Esophagus muscularis mucosa (tissue), 4 donors: ENCODE data around the gene STK10.

Source experiments
- CTCF ChIP-seq, 3 experiments: fragments of 200-600 bp in 2 of 3; fragments of 450-650 bp in 1 of 3; sonication (generic) in 2 of 3; IDR thresholded peaks; one replicate each; pipeline ENCODE4 v1.5.1; 2017 to 2019; ENCODE audit warnings: antibody characterized with exemption in 3 of 3, mild to moderate bottlenecking in 2 of 3, moderate library complexity in 1 of 3
- EP300 ChIP-seq: sonication (generic); formaldehyde crosslinking; IDR thresholded peaks from one replicate; pipeline ENCODE4 v1.6.1; 2017; ENCODE audit warnings: antibody characterized with exemption
- POLR2A ChIP-seq: fragments of 450-650 bp; IDR thresholded peaks from one replicate; pipeline ENCODE4 v1.6.1; 2017; ENCODE audit warnings: antibody characterized with exemption, moderate library complexity, mild to moderate bottlenecking, low read depth
- POLR2AphosphoS5 ChIP-seq, 2 donors: sonication (generic); formaldehyde crosslinking; IDR thresholded peaks; one replicate each; pipeline ENCODE4 v1.6.1; 2017; ENCODE audit warnings: antibody characterized with exemption in 2 of 2

DNA sequence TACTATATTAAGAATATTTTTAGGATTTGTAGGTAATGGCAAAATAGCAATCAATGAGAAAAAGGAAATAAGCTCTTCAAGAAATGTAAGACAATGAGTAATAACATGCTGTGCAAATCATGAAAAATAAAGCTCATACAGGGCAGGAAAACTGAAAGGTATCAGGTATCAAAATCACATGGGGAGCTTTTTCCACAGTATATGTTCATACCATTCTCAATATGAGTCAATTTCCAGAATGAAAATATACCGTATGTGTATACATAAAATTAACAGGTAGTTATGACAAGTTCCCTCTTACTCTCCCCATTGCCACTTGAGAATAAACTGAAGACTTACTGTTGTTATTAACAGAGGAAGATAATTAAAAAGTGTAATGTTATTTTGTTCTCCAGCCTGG lies 41.9 kb upstream of the STK10 start:
- no peak for TF ChIP-seq POLR2AphosphoS5 (IDR thresholded peaks at IDR 0.05)
- no peak for TF ChIP-seq CTCF (IDR thresholded peaks at IDR 0.05)
- no peak for TF ChIP-seq POLR2A
- no peak for TF ChIP-seq EP300
